ENCODE results near the gene GZF1. TPM values are rescaled to one million over a fixed set of nuclear protein-coding genes. Genes with fewer than 3 reads are reported as not detected.
"Not testable (repeated sequence)": the region's sequence is repeated elsewhere in the genome, so short reads cannot be mapped to it uniquely, and the experiment has no call there.

Gene GZF1
- total RNA-seq, 5 donors from 2014 or later (not counting 1 experiment from before 2014, with no cell fraction given), result 10.2 to 35.1 (median 13.1) TPM

DNA sequence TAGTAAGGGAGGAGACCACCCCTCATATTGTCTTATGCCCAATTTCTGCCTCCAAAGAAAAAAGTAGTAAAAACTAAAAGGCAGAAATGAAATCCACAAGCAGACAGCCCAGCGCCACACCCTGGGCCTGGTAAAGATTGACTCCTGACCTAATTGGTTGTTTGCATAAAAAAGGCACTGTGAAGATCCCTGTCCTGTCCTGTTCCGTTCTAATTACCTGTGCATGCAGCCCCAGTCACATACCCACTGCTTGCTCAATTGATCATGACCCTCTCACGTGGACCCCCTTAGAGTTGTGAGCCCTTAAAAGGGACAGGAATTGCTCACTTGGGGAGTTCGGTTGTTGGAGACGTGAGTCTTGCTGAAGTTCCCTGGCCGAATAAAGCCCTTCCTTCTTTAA is 13.5 kb upstream of the GZF1 start:
- Mint-ChIP-seq H3K27ac (peak overlapping the region; percentile 20 to 100), H3K4me1 (peaks cover 19 to 29% (median 27%) of the 10 kb centered on the region in 3 donors)
- ATAC-seq (replicated peaks in 1 of 4); H3K36me3 Mint-ChIP-seq; H3K27me3 Mint-ChIP-seq; H3K4me3 ChIP-seq (ENCODE audit: control insufficient read depth in 1 of 2, extremely low read depth in 1 of 2, low read length in 1 of 2); DNase-seq; H3K4me3 Mint-ChIP-seq; H3K9me3 Mint-ChIP-seq; POLR2A ChIA-PET; H3K9me3 ChIP-seq; H3K36me3 ChIP-seq (ENCODE audit: control insufficient read depth in 2 of 2, extremely low read depth in 1 of 2, insufficient read depth in 1 of 2, low read length in 1 of 2); H3K27me3 ChIP-seq (replicated peaks in 1 of 2; ENCODE audit: control insufficient read depth in 2 of 2, extremely low read depth in 1 of 2, insufficient read depth in 2 of 2, low read length in 1 of 2): not testable (repeated sequence)
- H3K4me1 ChIP-seq (ENCODE audit: control insufficient read depth in 1 of 2, extremely low read depth in 1 of 2, insufficient read depth in 2 of 2, low read length in 2 of 2), result peaks cover 14 to 23% of the 10 kb centered on the region in 2 experiments
- CTCF ChIA-PET, result interaction anchor here in 1 of 2 donors (1.2 to 2.0 kb wide), 2 partner anchors 10 to 13 kb away, joined by 3 to 22 read pairs; no protein-coding TSS in a partner anchor
- H3K27ac ChIP-seq (ENCODE audit: low read length), result peak overlapping the region; percentile 97
- WGBS (ENCODE audit: insufficient coverage), result 97% methylated on average over 5 of the region's 6 CpGs

DNA sequence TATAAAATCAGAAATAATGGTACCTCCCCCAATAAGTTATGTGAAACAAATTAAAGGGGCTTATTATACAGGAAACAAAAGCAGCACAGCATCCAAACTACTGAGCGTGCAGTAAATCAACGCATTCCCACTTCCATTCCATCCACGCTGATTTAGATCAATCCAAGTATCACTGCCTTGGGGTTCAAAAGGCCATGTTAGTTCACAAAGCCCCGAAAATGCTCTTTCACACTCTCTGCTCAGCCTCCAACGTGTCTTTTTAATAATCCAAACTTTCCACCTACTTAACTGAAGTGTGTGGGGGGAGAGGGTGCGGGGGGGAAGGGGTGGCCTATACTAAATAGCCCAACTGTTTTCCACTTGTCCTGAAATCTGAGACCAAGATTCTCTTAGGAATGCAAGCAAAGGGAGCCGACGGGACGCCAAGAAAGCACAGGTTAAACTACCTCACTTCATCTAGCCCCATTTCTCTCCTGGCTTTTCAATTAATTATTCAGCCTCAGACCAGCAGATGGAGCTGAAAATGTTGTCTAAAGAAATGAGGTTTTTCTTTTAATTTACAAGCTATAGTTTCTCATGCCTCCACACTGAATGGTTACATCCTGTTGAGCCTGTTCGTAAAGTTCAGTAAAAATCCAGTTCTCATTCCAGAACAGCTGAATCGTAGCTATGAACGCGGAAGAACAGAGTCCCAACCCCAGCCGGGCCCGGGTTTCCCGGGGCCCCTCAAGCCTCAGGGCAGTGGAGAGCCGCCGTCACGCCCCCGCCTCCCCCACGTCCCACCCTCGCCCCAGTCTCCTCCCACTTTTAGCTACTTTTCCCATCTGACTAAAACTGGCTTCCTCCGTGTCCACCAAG is 12.4 kb upstream of the GZF1 start:
- ChIA-PET POLR2A (interaction anchor here (0.6 to 1.8 kb wide), 12 partner anchors 9 to 1706 kb away, joined by 3 to 36 read pairs (median 5); partner anchors contain the start of genes GZF1 (in 1 of the 2) and NAPB (in 1 of the 2)), CTCF (interaction anchor here (0.5 to 2.4 kb wide), 26 partner anchors 8 to 1710 kb away, joined by 3 to 51 read pairs (median 4); partner anchors contain the start of genes NAPB (in 2 of the 2) and ACSS1 (in 1 of the 2))
- Histone ChIP-seq H3K9me3 (no peaks in the 10 kb centered on the region), H3K36me3 (ENCODE audit: control insufficient read depth in 2 of 2, extremely low read depth in 1 of 2, insufficient read depth in 1 of 2, low read length in 1 of 2) (peaks cover 0 to 4% of the 10 kb centered on the region in 2 donors), H3K4me3 (ENCODE audit: control insufficient read depth in 1 of 2, extremely low read depth in 1 of 2, low read length in 1 of 2) (peak overlapping the region; percentile 70 to 89), H3K27ac (ENCODE audit: low read length) (peak overlapping the region; percentile 97), H3K27me3 (replicated peaks in 1 of 2; ENCODE audit: control insufficient read depth in 2 of 2, extremely low read depth in 1 of 2, insufficient read depth in 2 of 2, low read length in 1 of 2) (no peaks in the 10 kb centered on the region), H3K4me1 (ENCODE audit: control insufficient read depth in 1 of 2, extremely low read depth in 1 of 2, insufficient read depth in 2 of 2, low read length in 2 of 2) (peaks cover 14 to 23% of the 10 kb centered on the region in 2 experiments)
- H3K9me3 Mint-ChIP-seq, result no peaks in the 10 kb centered on the region
- peak overlapping the region; percentile 99 to 100 for H3K27ac Mint-ChIP-seq
- peak in 28 of 35 experiments; percentile 56 to 84 (median 69) for DNase-seq
- no peaks in the 10 kb centered on the region for H3K27me3 Mint-ChIP-seq
- 15% methylated on average over 13 of the region's 23 CpGs for WGBS (ENCODE audit: insufficient coverage)
- peak overlapping the region; percentile 97 to 99 (median 98) for H3K4me3 Mint-ChIP-seq
- peaks cover 19 to 29% (median 27%) of the 10 kb centered on the region in 3 donors for H3K4me1 Mint-ChIP-seq
- no peaks in the 10 kb centered on the region for H3K36me3 Mint-ChIP-seq
- ATAC-seq (replicated peaks in 1 of 4), result peak; percentile 59 to 63 (median 62)

DNA sequence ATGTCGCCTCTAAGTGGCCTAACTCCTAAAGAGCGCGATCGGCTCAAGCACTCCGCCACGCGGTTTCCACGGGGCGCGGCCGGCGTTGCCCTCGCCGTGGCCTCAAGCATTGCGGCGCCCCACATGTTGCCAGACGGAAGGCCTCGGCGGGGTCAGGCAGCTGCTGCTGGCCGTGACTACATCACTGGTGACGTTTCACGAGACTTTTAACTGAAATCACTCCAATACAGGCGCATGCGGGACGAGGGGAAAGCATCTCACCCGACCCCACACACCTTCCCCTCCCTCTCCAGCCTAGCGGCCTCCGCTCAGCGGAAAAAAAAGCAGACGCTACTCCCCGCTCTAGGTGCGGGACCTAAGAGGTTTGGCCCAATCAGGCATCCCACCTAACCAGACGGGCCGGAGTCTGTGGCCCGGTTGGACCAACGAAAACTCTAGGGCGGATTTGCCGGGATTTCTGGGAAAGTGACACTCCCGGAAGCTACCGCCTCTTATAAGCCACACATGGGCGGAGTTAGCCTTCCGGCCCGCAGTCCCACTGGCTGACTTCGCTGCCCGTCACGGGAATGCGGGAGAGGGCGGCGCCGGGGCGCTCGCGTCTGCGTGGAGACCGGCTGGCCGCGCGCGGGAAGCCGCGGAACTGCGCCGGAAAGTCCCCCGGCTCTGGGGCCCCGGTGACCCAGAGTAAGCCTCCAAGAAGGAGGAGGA is 11.6 kb upstream of the GZF1 start, which contains the start of gene NXT1:
Gene NXT1, plus strand, starts transcription at position 596 of the 708 bp plus-strand sequence. CDS start 3,251 bp downstream, outside the sequence.
- CTCF ChIA-PET, result interaction anchor here (0.5 to 2.4 kb wide), 25 partner anchors 8 to 1709 kb away, joined by 3 to 51 read pairs (median 4); partner anchors contain the start of genes NAPB (in 2 of the 2) and ACSS1 (in 1 of the 2)
- Histone ChIP-seq H3K4me1 (ENCODE audit: control insufficient read depth in 1 of 2, extremely low read depth in 1 of 2, insufficient read depth in 2 of 2, low read length in 2 of 2) (peaks cover 14 to 23% of the 10 kb centered on the region in 2 experiments), H3K4me3 (ENCODE audit: control insufficient read depth in 1 of 2, extremely low read depth in 1 of 2, low read length in 1 of 2) (peak within 1 kb of the TSS; percentile 70 to 89), H3K27ac (ENCODE audit: low read length) (peak within 1 kb of the TSS; percentile 97), H3K36me3 (ENCODE audit: control insufficient read depth in 2 of 2, extremely low read depth in 1 of 2, insufficient read depth in 1 of 2, low read length in 1 of 2) (peaks cover 0 to 9% of the 10 kb centered on the region in 2 donors), H3K9me3 (no peaks in the 10 kb centered on the region), H3K27me3 (replicated peaks in 1 of 2; ENCODE audit: control insufficient read depth in 2 of 2, extremely low read depth in 1 of 2, insufficient read depth in 2 of 2, low read length in 1 of 2) (no peaks in the 10 kb centered on the region)
- POLR2A ChIA-PET, result interaction anchor here (0.7 to 1.8 kb wide), 12 partner anchors 8 to 1705 kb away, joined by 3 to 36 read pairs (median 5); partner anchors contain the start of genes GZF1 (in 1 of the 2) and NAPB (in 1 of the 2)
- H3K4me3 Mint-ChIP-seq, result peak within 1 kb of the TSS; percentile 97 to 99 (median 98)
- H3K27me3 Mint-ChIP-seq, result no peaks in the 10 kb centered on the region
- peak within 1 kb of the TSS; percentile 99 to 100 for H3K27ac Mint-ChIP-seq
- DNase-seq (peak; percentile 87 to 98 (median 93)), ATAC-seq (replicated peaks in 1 of 4) (peak; percentile 87 to 89 (median 88))
- WGBS (ENCODE audit: insufficient coverage), result under 1% methylated on average over 62 of the region's 65 CpGs
- H3K4me1 Mint-ChIP-seq, result peaks cover 19 to 29% (median 27%) of the 10 kb centered on the region in 3 donors
- H3K9me3 Mint-ChIP-seq, result no peaks in the 10 kb centered on the region
- peaks cover 3% of the 10 kb centered on the region for H3K36me3 Mint-ChIP-seq

DNA sequence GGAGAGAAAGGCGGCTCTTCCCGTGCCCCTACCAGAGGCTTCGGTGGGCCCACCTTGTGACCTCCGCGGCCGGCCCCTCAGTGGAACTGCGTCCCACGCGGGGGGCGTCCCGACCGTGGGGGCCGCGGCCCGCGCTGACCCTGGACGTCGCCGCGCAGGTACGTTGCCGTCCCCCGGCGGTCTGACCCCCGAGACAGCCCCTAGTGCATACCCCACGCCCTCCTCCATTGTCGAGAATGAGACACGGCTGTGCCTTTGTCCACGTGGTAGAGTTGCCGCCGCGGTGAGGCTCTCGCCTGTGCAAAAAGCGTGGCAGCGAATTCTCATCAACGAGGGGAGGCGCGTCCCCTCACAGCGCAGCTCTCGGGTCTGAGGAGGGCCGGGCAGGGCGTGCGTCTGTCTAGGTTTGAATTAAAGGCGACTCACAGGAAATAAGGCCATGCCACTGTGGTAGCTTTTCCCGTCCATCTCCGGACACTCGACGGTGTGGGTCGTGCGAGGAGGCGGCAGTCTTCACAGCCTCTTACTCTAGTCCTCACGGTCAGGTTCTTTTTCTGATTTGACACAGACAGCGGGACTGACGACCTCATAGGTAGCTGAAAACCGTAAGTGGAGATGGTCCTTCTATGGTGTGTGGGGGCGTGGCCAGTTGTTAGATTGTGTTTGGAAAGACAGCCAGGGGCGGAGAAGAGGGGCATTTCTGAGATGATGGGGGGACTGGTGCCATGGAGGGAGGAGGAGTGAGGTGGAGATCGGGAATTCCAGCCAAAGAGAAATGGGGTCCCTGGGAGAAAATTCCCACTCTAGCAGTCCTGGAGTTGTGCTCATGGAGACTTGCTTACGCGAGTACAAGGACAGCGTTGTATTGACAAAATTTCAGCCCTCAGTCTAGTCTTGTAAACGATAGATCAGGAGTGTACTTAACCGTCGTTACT is 10.8 kb upstream of the GZF1 start:
- peak overlapping the region; percentile 70 to 89 for H3K4me3 ChIP-seq (ENCODE audit: control insufficient read depth in 1 of 2, extremely low read depth in 1 of 2, low read length in 1 of 2)
- no peaks in the 10 kb centered on the region for H3K27me3 ChIP-seq (replicated peaks in 1 of 2; ENCODE audit: control insufficient read depth in 2 of 2, extremely low read depth in 1 of 2, insufficient read depth in 2 of 2, low read length in 1 of 2)
- peak in 34 of 35 experiments; percentile 33 to 80 (median 54) for DNase-seq
- H3K36me3 Mint-ChIP-seq, result peaks cover 3% of the 10 kb centered on the region
- H3K27ac Mint-ChIP-seq, result peak overlapping the region; percentile 74 to 100
- ChIA-PET CTCF (interaction anchor here in 1 of 2 donors (1.0 to 2.4 kb wide), 4 partner anchors 10 to 71 kb away, joined by 4 to 38 read pairs (median 10); partner anchors contain the start of gene NAPB), POLR2A (interaction anchor here in 1 of 2 donors (0.6 to 1.8 kb wide), 6 partner anchors 7 to 71 kb away, joined by 3 to 36 read pairs (median 15); partner anchors contain the start of genes GZF1 and NAPB)
- peak; percentile 29 to 37 (median 34) for ATAC-seq (replicated peaks in 1 of 4)
- H3K27ac ChIP-seq (ENCODE audit: low read length), result peak overlapping the region; percentile 97
- H3K36me3 ChIP-seq (ENCODE audit: control insufficient read depth in 2 of 2, extremely low read depth in 1 of 2, insufficient read depth in 1 of 2, low read length in 1 of 2), result peaks cover 0 to 13% of the 10 kb centered on the region in 2 donors
- peaks cover 19 to 29% (median 27%) of the 10 kb centered on the region in 3 donors for H3K4me1 Mint-ChIP-seq
- H3K4me1 ChIP-seq (ENCODE audit: control insufficient read depth in 1 of 2, extremely low read depth in 1 of 2, insufficient read depth in 2 of 2, low read length in 2 of 2), result peaks cover 14 to 23% of the 10 kb centered on the region in 2 experiments
- H3K9me3 Mint-ChIP-seq, result no peaks in the 10 kb centered on the region
- no peaks in the 10 kb centered on the region for H3K9me3 ChIP-seq
- WGBS (ENCODE audit: insufficient coverage), result under 1% methylated on average over 53 of the region's 64 CpGs
- no peaks in the 10 kb centered on the region for H3K27me3 Mint-ChIP-seq
- peak overlapping the region; percentile 97 to 99 (median 98) for H3K4me3 Mint-ChIP-seq

DNA sequence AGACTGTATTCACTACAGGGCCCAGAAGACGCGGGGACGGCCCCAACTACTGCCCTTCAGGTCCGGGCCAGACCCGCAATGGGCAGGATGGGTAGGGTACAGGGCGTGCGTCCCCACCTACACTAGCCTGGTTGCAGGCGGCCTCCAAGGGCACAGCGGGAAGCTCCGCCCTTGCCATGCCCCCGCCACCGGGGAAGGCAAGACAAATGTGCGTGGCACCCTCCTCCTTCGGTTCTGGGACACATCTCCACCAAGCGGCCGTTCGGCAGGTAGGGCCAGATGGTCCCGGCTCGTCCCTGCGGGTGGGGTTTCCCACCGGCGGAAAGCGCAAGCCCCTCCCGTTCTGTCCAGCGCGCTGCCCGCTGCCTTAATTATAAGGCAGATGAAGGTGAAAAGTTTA is 5.8 kb upstream of the GZF1 start:
- WGBS (ENCODE audit: insufficient coverage), result 98% methylated on average over 13 of the region's 27 CpGs
- no peak for DNase-seq
- ATAC-seq (replicated peaks in 1 of 4), result no peak
- peaks cover 3% of the 10 kb centered on the region for H3K36me3 Mint-ChIP-seq
- no peaks in the 10 kb centered on the region for H3K9me3 ChIP-seq
- H3K4me1 ChIP-seq (ENCODE audit: control insufficient read depth in 1 of 2, extremely low read depth in 1 of 2, insufficient read depth in 2 of 2, low read length in 2 of 2), result peaks cover 21 to 29% of the 10 kb centered on the region in 2 experiments
- no peak overlapping the region for H3K27ac ChIP-seq (ENCODE audit: low read length)
- H3K9me3 Mint-ChIP-seq, result no peaks in the 10 kb centered on the region
- ChIA-PET CTCF (interaction anchor here in 1 of 2 donors (0.6 kb wide), 1 partner anchor 87 kb away, joined by 8 read pairs; no protein-coding TSS in a partner anchor), POLR2A (no interaction called here)
- H3K36me3 ChIP-seq (ENCODE audit: control insufficient read depth in 2 of 2, extremely low read depth in 1 of 2, insufficient read depth in 1 of 2, low read length in 1 of 2), result peaks cover 0 to 13% of the 10 kb centered on the region in 2 donors
- H3K4me1 Mint-ChIP-seq, result peaks cover 36 to 45% (median 40%) of the 10 kb centered on the region in 3 donors
- no peaks in the 10 kb centered on the region for H3K27me3 Mint-ChIP-seq
- H3K27ac Mint-ChIP-seq, result peak overlapping the region in 1 of 2 donors; percentile 11
- no peaks in the 10 kb centered on the region for H3K27me3 ChIP-seq (replicated peaks in 1 of 2; ENCODE audit: control insufficient read depth in 2 of 2, extremely low read depth in 1 of 2, insufficient read depth in 2 of 2, low read length in 1 of 2)
- no peak overlapping the region for H3K4me3 ChIP-seq (ENCODE audit: control insufficient read depth in 1 of 2, extremely low read depth in 1 of 2, low read length in 1 of 2)
- peak overlapping the region in 2 of 3 donors; percentile 9 to 97 for H3K4me3 Mint-ChIP-seq
